Liver (tissue), 9 donors: Measurements from ENCODE around the gene PTGES. TPM values are rescaled to one million over a fixed set of nuclear protein-coding genes. Genes with fewer than 3 reads are reported as not detected.

Source experiments
- DNase-seq: peaks from one replicate; pipeline ENCODE4 v3.0.0-alpha.2; 2017; ENCODE audit warnings: low spot score
- H3K27ac ChIP-seq, 2 donors: one replicate each; pipeline ENCODE4 v1.7.0; 2013; ENCODE audit warnings: inconsistent platforms in 2 of 2, low read length in 2 of 2, control low read depth in 1 of 2, low read depth in 1 of 2, mild to moderate bottlenecking in 1 of 2
- H3K27me3 ChIP-seq, 4 donors: one replicate each; pipeline versions ENCODE4 v1.6.1 to v1.7.0; 2013; ENCODE audit warnings: low read length in 3 of 4, inconsistent platforms in 1 of 4, mild to moderate bottlenecking in 1 of 4, moderate library complexity in 1 of 4; ENCODE audit not compliant: control insufficient read depth in 4 of 4, insufficient read depth in 4 of 4
- H3K36me3 ChIP-seq, 4 donors: one replicate each; pipeline versions ENCODE4 v1.6.1 to v1.7.0; 2013; ENCODE audit warnings: low read length in 3 of 4, mild to moderate bottlenecking in 3 of 4, low read depth in 1 of 4, moderate library complexity in 1 of 4; ENCODE audit not compliant: control insufficient read depth in 4 of 4, insufficient read depth in 3 of 4
- H3K4me1 ChIP-seq, 4 donors: one replicate each; pipeline versions ENCODE4 v1.6.1 to v1.7.0; 2013; ENCODE audit warnings: low read length in 3 of 4, mild to moderate bottlenecking in 3 of 4, moderate library complexity in 1 of 4; ENCODE audit not compliant: control insufficient read depth in 4 of 4, insufficient read depth in 4 of 4
- H3K4me3 ChIP-seq, 3 donors: one replicate each; pipeline versions ENCODE4 v1.6.1 to v1.7.0; 2013; ENCODE audit warnings: low read length in 3 of 3, control low read depth in 1 of 3, low read depth in 1 of 3, mild to moderate bottlenecking in 1 of 3
- H3K9ac ChIP-seq, 2 donors: one replicate each; pipeline ENCODE4 v1.7.0; 2013; ENCODE audit warnings: low read length in 2 of 2, mild to moderate bottlenecking in 2 of 2, moderate library complexity in 2 of 2, control low read depth in 1 of 2, low read depth in 1 of 2
- H3K9me3 ChIP-seq, 4 donors: one replicate each; pipeline versions ENCODE4 v1.6.1 to v1.7.0; 2013; ENCODE audit warnings: low read length in 3 of 4; ENCODE audit not compliant: control insufficient read depth in 4 of 4
- EGR1 ChIP-seq, 2 donors: IDR thresholded peaks; 2 replicates each; pipeline ENCODE4 v1.6.1; 2016 to 2018; ENCODE audit warnings: antibody characterized with exemption in 2 of 2, low read depth in 2 of 2
- FOXA2 ChIP-seq: IDR thresholded peaks from 2 replicates; pipeline ENCODE4 v1.6.1; 2016; ENCODE audit warnings: antibody characterized with exemption
- GABPA ChIP-seq, 2 donors: IDR thresholded peaks in 1 of 2; conservative IDR thresholded peaks in 1 of 2; 2 replicates each; pipeline ENCODE4 v1.6.1; 2016; ENCODE audit warnings: antibody characterized with exemption in 2 of 2, mild to moderate bottlenecking in 1 of 2, moderate library complexity in 1 of 2
- HNF4A ChIP-seq, 2 donors: conservative IDR thresholded peaks; 2 replicates each; pipeline ENCODE4 v1.6.1; 2016; ENCODE audit warnings: antibody characterized with exemption in 2 of 2, mild to moderate bottlenecking in 2 of 2
- HNF4G ChIP-seq: IDR thresholded peaks from 2 replicates; pipeline ENCODE4 v1.6.1; 2016; ENCODE audit warnings: antibody characterized with exemption
- JUND ChIP-seq, 2 donors: IDR thresholded peaks; 2 replicates each; pipeline ENCODE4 v1.6.1; 2016; ENCODE audit warnings: antibody characterized with exemption in 2 of 2
- NR2F2 ChIP-seq: IDR thresholded peaks from 2 replicates; pipeline ENCODE4 v1.6.1; 2016; ENCODE audit warnings: antibody characterized with exemption
- RAD21 ChIP-seq, 2 donors: IDR thresholded peaks; 2 replicates each; pipeline ENCODE4 v1.6.1; 2016; ENCODE audit warnings: antibody characterized with exemption in 2 of 2, mild to moderate bottlenecking in 2 of 2
- TAF1 ChIP-seq: conservative IDR thresholded peaks from 2 replicates; pipeline ENCODE4 v1.6.1; 2016; ENCODE audit warnings: antibody characterized with exemption, mild to moderate bottlenecking
- YY1 ChIP-seq: IDR thresholded peaks from 2 replicates; pipeline ENCODE4 v1.6.1; 2016; ENCODE audit warnings: antibody characterized with exemption, mild to moderate bottlenecking
- WGBS: extraction: QIAGEN DNeasy Blood & Tissue Kit; methylation state at CpG from one replicate; pipeline ENCODE4 v1.1.7; 2013; 5-methylcytosine and 5-hydroxymethylcytosine counted together
- polyA plus RNA-seq, 2 donors: library from polyadenylated mRNA; stranded (reverse) in 1 of 2; unstranded in 1 of 2; fragments of 200-250 nt in 1 of 2; fragments of >200 nt in 1 of 2; fragmentation: Nextera tagmentation in 1 of 2; extraction: Ambion mirVana in 1 of 2; gene quantifications; one replicate each; pipeline versions ENCODE4 v1.2.1 to v1.2.3, GENCODE V29; 2013 to 2015
- total RNA-seq, 2 donors: library from RNA; depleted of rRNA; stranded (reverse); fragments of >200 nt; gene quantifications; one replicate each; pipeline ENCODE4 v1.2.3, GENCODE V29; 2014
- TF ChIP-seq, protein P1 (sequence below): IDR thresholded peaks from 2 replicates; pipeline ENCODE4 v1.6.1; 2016; ENCODE audit warnings: antibody characterized with exemption
- TF ChIP-seq, protein P2 (sequence below): IDR thresholded peaks from 2 replicates; pipeline ENCODE4 v1.6.1; 2016; ENCODE audit warnings: antibody characterized with exemption, mild to moderate bottlenecking
- TF ChIP-seq, protein P3 (sequence below): fragments of 150-350 bp; IDR thresholded peaks from 2 replicates; pipeline ENCODE4 v1.5.1; 2017; ENCODE audit warnings: improper control_type of control experiment, low read depth, low read length; ENCODE audit not compliant: missing input control
- TF ChIP-seq, protein P4 (sequence below): IDR thresholded peaks from 2 replicates; pipeline ENCODE4 v1.6.1; 2016; ENCODE audit warnings: antibody characterized with exemption
- TF ChIP-seq, protein P5 (sequence below): IDR thresholded peaks from 2 replicates; pipeline ENCODE4 v1.6.1; 2016; ENCODE audit warnings: antibody characterized with exemption
- donor health status: healthy.
- donor health status: healthy.
- donor health status: healthy.
- donor health status: healthy.
- donor health status: healthy.

The PTGES gene
- total and polyA plus RNA-seq, 4 donors = 0.07 to 0.47 (median 0.17) TPM; not detected in 1

DNA sequence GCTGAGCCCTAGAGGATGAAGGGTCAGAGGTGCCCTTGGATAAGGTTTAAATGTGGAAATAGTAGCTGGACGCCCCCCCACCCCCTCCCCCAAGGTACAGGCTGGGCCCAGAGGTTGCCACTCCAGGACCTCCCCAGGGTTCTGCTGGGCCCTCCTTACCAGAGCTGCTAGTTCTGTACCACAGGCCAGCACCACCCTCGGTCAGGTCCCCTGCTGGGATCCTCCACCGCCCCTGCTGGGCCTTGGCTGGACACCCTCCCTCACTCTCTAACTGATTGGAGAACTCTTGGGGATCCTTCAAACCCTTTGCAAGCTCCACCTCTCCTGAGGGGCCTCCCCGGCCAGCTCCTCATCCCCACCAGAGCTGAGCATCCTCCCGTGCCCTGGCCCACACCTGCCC lies 34.9 kb downstream of the PTGES start (continued):
- TF ChIP-seq, protein P1, sequence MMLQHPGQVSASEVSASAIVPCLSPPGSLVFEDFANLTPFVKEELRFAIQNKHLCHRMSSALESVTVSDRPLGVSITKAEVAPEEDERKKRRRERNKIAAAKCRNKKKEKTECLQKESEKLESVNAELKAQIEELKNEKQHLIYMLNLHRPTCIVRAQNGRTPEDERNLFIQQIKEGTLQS = no peak
- no peak for TF ChIP-seq JUND (IDR thresholded peaks at IDR 0.05)

DNA sequence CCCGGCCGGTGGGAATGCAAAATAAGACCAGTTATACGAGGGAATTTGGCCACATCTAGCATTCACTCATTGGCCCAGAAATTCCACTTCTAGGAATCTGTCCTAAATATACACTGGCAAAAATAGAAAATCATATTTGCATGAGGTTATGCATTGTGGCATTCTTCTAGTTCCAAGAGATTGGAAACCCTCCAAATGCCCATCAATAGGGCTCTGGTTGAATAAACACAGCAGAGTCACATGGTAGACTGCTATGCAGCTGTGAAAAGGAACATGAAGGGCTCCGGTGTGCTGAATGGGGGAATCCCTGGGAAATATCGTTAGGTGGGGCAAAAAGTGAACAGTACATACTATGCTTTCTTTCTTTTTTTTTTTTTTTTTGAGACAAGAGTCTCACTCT lies 36.8 kb downstream of the PTGES start:
- TF ChIP-seq, protein P2, sequence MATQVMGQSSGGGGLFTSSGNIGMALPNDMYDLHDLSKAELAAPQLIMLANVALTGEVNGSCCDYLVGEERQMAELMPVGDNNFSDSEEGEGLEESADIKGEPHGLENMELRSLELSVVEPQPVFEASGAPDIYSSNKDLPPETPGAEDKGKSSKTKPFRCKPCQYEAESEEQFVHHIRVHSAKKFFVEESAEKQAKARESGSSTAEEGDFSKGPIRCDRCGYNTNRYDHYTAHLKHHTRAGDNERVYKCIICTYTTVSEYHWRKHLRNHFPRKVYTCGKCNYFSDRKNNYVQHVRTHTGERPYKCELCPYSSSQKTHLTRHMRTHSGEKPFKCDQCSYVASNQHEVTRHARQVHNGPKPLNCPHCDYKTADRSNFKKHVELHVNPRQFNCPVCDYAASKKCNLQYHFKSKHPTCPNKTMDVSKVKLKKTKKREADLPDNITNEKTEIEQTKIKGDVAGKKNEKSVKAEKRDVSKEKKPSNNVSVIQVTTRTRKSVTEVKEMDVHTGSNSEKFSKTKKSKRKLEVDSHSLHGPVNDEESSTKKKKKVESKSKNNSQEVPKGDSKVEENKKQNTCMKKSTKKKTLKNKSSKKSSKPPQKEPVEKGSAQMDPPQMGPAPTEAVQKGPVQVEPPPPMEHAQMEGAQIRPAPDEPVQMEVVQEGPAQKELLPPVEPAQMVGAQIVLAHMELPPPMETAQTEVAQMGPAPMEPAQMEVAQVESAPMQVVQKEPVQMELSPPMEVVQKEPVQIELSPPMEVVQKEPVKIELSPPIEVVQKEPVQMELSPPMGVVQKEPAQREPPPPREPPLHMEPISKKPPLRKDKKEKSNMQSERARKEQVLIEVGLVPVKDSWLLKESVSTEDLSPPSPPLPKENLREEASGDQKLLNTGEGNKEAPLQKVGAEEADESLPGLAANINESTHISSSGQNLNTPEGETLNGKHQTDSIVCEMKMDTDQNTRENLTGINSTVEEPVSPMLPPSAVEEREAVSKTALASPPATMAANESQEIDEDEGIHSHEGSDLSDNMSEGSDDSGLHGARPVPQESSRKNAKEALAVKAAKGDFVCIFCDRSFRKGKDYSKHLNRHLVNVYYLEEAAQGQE = no peak
- TF ChIP-seq EGR1 (IDR thresholded peaks at IDR 0.05; ENCODE audit: low read depth in 2 of 2) (no peak), FOXA2 (no peak), JUND (IDR thresholded peaks at IDR 0.05) (no peak), RAD21 (IDR thresholded peaks at IDR 0.05) (no peak), HNF4A (conservative IDR thresholded peaks at IDR 0.05) (no peak), GABPA (IDR thresholded peaks at IDR 0.05 in 1 of 2, conservative IDR thresholded peaks at IDR 0.05 in 1 of 2) (no peak)
- TF ChIP-seq, protein P3, sequence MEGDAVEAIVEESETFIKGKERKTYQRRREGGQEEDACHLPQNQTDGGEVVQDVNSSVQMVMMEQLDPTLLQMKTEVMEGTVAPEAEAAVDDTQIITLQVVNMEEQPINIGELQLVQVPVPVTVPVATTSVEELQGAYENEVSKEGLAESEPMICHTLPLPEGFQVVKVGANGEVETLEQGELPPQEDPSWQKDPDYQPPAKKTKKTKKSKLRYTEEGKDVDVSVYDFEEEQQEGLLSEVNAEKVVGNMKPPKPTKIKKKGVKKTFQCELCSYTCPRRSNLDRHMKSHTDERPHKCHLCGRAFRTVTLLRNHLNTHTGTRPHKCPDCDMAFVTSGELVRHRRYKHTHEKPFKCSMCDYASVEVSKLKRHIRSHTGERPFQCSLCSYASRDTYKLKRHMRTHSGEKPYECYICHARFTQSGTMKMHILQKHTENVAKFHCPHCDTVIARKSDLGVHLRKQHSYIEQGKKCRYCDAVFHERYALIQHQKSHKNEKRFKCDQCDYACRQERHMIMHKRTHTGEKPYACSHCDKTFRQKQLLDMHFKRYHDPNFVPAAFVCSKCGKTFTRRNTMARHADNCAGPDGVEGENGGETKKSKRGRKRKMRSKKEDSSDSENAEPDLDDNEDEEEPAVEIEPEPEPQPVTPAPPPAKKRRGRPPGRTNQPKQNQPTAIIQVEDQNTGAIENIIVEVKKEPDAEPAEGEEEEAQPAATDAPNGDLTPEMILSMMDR = no peak
- TF ChIP-seq, protein P4, sequence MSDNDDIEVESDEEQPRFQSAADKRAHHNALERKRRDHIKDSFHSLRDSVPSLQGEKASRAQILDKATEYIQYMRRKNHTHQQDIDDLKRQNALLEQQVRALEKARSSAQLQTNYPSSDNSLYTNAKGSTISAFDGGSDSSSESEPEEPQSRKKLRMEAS = no peak
- Histone ChIP-seq H3K27ac (no peak overlapping the region), H3K9me3 (no peaks in the 10 kb centered on the region), H3K4me3 (no peak overlapping the region), H3K36me3 (no peaks in the 10 kb centered on the region), H3K27me3 (peaks cover 0 to 3% (median 1%) of the 10 kb centered on the region in 4 donors), H3K4me1 (no peaks in the 10 kb centered on the region), H3K9ac (no peak overlapping the region)
- no peak for DNase-seq
- 78% methylated on average over 5 of the region's 5 CpGs for WGBS

DNA sequence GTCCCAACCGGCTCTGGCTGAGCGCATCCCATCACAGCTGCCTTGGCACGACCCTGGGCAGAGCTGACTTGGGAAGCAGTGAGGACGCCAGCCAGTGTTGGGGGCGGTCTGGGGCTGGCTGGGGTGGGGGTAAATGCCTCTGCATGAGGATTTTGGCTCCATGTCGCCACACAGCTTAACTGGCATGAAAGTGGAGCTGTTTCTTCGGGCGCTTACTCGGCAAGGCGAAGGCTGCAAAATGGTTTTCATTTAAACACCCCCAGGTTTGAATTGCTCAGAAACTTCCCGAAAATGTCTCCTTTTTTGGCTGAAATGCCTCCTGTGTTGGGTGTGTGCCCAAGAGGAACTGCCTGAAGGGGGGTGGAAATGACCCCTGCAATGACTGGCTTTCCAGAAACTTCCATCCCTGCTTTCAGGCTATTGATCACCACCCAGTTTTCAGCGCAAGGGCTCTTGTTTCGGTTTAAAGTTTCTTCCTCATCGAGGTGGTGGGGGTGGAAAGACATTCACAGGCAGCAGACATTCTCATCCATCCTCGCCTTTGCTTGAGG lies 38.3 kb downstream of the PTGES start:
- WGBS = 79% methylated on average over 15 of the region's 15 CpGs
- no peak overlapping the region for H3K27ac ChIP-seq
- no peak overlapping the region for H3K9ac ChIP-seq
- H3K4me1 ChIP-seq = no peaks in the 10 kb centered on the region
- H3K9me3 ChIP-seq = no peaks in the 10 kb centered on the region
- no peaks in the 10 kb centered on the region for H3K36me3 ChIP-seq
- no peak for DNase-seq
- no peak overlapping the region for H3K4me3 ChIP-seq
- peaks cover 0 to 3% (median 1%) of the 10 kb centered on the region in 4 donors for H3K27me3 ChIP-seq
- TF ChIP-seq YY1 (no peak), HNF4A (conservative IDR thresholded peaks at IDR 0.05) (no peak), HNF4G (no peak), RAD21 (IDR thresholded peaks at IDR 0.05) (no peak), FOXA2 (no peak), NR2F2 (no peak), TAF1 (no peak)
- TF ChIP-seq, protein P3 = no peak
- TF ChIP-seq, protein P2 = no peak
- TF ChIP-seq, protein P5, sequence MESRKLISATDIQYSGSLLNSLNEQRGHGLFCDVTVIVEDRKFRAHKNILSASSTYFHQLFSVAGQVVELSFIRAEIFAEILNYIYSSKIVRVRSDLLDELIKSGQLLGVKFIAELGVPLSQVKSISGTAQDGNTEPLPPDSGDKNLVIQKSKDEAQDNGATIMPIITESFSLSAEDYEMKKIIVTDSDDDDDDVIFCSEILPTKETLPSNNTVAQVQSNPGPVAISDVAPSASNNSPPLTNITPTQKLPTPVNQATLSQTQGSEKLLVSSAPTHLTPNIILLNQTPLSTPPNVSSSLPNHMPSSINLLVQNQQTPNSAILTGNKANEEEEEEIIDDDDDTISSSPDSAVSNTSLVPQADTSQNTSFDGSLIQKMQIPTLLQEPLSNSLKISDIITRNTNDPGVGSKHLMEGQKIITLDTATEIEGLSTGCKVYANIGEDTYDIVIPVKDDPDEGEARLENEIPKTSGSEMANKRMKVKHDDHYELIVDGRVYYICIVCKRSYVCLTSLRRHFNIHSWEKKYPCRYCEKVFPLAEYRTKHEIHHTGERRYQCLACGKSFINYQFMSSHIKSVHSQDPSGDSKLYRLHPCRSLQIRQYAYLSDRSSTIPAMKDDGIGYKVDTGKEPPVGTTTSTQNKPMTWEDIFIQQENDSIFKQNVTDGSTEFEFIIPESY = no peak
- TF ChIP-seq, protein P4 = no peak
